ENCODE measurements around the gene ATG4C.
"Not testable (repeated sequence)": the region's sequence is repeated elsewhere in the genome, so short reads cannot be mapped to it uniquely, and the experiment has no call there.

ATG4C gene

DNA sequence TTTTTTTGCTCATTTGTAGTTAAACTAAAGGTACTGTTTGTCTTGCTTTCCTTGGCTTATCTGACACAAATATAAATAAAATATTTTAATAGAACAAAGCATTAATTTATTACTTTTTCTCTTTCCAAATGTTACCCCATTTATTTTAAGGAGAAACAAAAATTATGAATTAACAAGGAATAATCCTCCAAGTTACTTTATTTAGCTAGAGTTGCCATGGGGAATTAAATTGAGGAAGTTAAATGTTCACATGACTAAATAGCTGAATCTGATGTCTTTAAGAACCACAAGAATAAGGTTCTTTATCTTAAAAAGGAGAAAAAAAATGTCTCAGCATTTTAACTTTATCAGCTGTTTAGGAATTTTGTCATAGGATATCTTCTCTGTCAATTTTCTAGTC, 12.3 kb downstream of the ATG4C start:
- Mint-ChIP-seq H3K27ac (no peak overlapping the region), H3K9me3 (no peaks in the 10 kb centered on the region), H3K4me1 (peaks cover 12% of the 10 kb centered on the region), H3K27me3 (no peaks in the 10 kb centered on the region), H3K4me3 (no peak overlapping the region), H3K36me3 (peaks cover 1% of the 10 kb centered on the region)
- CTCF ChIA-PET, result no interaction called here
- no peak for DNase-seq

DNA sequence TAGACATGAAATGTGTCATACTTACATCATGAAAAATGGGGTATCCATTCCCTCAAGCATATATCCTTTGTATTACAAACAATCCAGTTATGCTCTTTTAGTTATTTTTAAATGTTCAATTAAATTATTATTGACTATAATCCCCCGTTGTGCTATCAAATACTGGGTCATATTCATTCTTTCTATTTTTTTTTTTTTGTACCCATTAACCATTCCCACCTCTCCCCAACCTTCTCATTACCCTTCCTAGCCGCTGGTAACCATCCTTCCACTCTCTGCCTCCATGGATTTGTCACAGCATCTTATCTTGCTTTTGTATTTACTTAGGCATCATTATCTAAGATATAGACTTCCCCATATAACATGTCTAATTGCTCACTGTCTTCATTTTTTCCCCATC, 15.8 kb downstream of the ATG4C start:
- CTCF ChIA-PET, result no interaction called here
- Mint-ChIP-seq H3K36me3 (no peaks in the 10 kb centered on the region), H3K4me3 (no peak overlapping the region), H3K4me1 (peaks cover 15% of the 10 kb centered on the region), H3K27me3 (no peaks in the 10 kb centered on the region), H3K9me3 (no peaks in the 10 kb centered on the region), H3K27ac (no peak overlapping the region)
- DNase-seq, result no peak

DNA sequence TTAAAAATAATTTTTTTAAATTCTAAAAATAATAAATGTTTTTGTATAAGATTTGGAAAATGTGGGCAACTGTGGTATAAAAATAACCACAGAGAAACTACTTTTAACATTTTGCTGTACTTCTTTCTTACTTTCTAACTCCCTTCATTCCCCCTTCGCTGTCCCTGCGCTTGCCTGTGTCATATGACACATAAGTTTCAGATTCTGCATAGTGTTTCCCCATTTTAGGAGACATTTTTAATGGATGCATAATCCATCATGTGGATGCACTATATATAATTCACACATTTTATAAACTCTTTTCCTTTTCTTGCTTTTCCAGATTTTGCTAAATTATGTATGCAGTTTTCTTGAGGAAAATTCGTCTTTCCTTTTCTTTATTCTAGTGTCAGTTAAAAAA, 16.3 kb downstream of the ATG4C start:
- CTCF ChIA-PET, result no interaction called here
- DNase-seq, result no peak
- H3K27me3 Mint-ChIP-seq, result no peaks in the 10 kb centered on the region
- no peak overlapping the region for H3K4me3 Mint-ChIP-seq
- no peaks in the 10 kb centered on the region for H3K36me3 Mint-ChIP-seq
- H3K9me3 Mint-ChIP-seq, result no peaks in the 10 kb centered on the region
- H3K27ac Mint-ChIP-seq, result no peak overlapping the region
- peaks cover 15% of the 10 kb centered on the region for H3K4me1 Mint-ChIP-seq

DNA sequence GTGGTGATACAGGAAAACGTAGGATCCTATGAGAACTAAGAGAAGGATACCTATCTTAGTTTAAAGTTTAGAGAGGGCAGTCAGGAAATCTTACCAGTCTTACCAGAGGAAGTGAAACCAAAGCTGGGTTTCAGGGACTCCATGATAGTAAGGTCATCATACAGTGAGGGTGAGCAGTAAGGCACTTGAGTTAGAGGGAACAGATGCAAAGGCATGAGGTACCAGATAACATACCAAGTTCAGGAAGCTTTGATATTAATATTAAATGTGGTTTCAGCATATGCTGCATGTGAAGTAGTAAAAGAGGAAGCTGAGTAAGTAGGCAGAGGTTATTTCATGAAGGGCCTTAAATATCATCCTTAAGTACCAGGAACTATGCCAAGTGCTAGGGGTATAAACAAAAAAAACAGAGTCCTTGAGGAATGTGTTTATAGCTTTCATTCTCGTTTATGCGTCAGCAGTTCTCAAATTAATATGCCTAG, 16.9 kb downstream of the ATG4C start:
- Mint-ChIP-seq H3K9me3 (no peaks in the 10 kb centered on the region), H3K36me3 (no peaks in the 10 kb centered on the region), H3K4me1 (peaks cover 15% of the 10 kb centered on the region), H3K27me3 (no peaks in the 10 kb centered on the region), H3K27ac (no peak overlapping the region), H3K4me3 (no peak overlapping the region)
- no peak for DNase-seq
- CTCF ChIA-PET, result no interaction called here

DNA sequence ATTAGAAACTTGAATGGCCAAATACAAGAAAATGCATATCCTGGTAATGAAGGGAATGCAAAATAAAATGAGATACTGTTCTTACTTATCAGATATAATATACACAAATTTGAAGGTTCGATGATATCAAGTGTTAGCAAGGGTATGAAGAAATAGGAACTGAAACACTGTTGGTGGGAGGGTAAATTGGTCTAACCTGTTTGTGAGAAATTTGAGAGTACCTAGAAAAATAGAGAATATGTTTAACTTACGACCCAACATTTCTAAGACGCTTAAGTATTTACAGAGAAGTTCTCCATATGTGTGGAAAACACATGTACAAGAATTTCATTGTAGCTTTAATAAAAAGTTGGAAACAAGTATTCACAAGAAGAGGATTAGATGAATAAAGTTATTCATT, 25.9 kb downstream of the ATG4C start:
- Mint-ChIP-seq H3K27ac (no peak overlapping the region), H3K4me3 (no peak overlapping the region), H3K4me1 (peaks cover 3% of the 10 kb centered on the region), H3K36me3 (peaks cover 19% of the 10 kb centered on the region), H3K27me3 (no peaks in the 10 kb centered on the region), H3K9me3 (no peaks in the 10 kb centered on the region)
- CTCF ChIA-PET, result no interaction called here
- no peak for DNase-seq

DNA sequence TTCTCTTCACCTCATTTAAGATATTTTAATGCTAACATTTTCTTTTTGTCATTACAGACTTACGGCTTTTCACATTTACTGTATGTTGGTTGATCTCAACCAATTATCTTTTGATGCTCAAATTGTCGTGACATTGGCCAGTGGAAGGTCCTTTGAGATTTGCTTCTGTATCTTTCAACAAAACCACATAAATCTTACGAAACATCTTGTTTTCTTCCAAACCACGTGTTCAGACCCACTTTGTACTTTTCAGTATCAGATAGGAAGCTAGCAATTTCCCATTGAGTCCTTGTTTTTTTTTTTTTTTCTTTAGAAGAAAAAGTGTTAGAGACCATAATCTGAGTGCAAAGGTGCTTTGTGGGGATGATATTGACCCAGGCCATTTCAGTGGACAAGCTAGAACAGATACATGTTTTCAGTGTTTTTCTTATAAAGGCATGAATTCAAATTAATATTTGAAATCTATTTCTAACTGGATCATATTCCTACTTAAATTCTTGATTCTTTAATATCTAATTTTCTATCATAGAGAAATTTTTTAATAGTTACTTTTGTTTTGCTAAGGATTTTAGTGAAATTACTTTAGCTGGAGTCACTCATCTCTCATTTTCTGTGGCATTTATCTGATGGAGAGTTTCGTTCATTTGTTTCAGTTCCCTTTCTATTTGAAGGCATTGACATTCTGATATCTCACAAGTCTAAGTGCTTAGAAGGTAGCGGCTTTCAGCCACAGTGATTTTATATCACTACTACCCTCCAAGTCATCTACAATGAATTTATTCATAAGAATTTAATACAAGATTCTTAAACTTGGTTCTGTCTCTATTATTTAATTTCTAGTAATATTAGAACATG, 26.7 kb downstream of the ATG4C start:
- no peaks in the 10 kb centered on the region for H3K9me3 Mint-ChIP-seq
- H3K27ac Mint-ChIP-seq, result no peak overlapping the region
- H3K4me3 Mint-ChIP-seq, result no peak overlapping the region
- CTCF ChIA-PET, result no interaction called here
- H3K27me3 Mint-ChIP-seq, result no peaks in the 10 kb centered on the region
- DNase-seq, result no peak
- peaks cover 3% of the 10 kb centered on the region for H3K4me1 Mint-ChIP-seq
- H3K36me3 Mint-ChIP-seq, result peaks cover 19% of the 10 kb centered on the region

DNA sequence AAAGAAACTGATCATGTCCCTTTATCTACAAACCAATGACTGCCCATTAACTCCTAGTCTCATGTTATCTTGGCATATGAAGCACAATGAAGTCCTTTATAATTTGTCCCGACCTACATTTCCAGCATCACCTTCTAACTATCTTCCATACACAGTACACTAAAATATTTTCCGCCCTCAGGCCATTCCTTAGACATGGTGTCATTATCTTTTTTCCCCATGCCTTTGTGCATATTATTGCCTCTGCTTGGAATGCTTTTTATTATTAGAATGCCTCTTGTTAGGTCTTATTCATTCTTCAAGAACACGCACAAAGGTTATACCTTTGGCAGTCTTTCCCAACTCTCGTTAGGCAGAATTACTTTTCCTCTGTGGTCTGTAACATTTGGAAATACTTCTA, 39.6 kb downstream of the ATG4C start:
- H3K36me3 Mint-ChIP-seq, result peaks cover 3% of the 10 kb centered on the region
- DNase-seq, result no peak
- H3K9me3 Mint-ChIP-seq, result no peaks in the 10 kb centered on the region
- CTCF ChIA-PET, result interaction anchor here (0.7 kb wide), 1 partner anchor 317 kb away, joined by 3 read pairs; no protein-coding TSS in a partner anchor
- H3K27me3 Mint-ChIP-seq, result no peaks in the 10 kb centered on the region
- no peak overlapping the region for H3K27ac Mint-ChIP-seq
- no peak overlapping the region for H3K4me3 Mint-ChIP-seq
- no peaks in the 10 kb centered on the region for H3K4me1 Mint-ChIP-seq

DNA sequence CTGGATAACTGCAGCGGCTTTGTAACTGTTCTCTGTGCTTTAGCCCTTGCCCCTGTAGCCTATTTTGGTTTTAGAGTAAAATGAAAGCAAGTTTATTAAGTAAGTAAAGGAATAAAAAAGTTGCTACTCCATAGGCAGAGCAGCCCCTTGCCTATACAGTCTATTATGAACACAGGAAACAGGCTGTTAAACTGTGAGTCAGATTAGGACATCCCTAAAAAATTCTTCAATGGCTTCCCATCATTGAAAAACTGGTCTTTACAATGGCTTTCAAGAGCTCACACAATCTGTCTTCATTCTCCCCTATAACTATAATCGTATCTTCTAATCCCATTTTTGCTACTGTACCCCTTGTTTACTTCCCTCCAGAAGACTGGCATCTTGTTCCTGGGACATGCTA, 43.0 kb downstream of the ATG4C start:
- H3K4me3 Mint-ChIP-seq, result no peak overlapping the region
- no peak for DNase-seq
- no peaks in the 10 kb centered on the region for H3K27me3 Mint-ChIP-seq
- CTCF ChIA-PET, result no interaction called here
- H3K36me3 Mint-ChIP-seq, result peaks cover 3% of the 10 kb centered on the region
- H3K9me3 Mint-ChIP-seq, result no peaks in the 10 kb centered on the region
- H3K4me1 Mint-ChIP-seq, result no peaks in the 10 kb centered on the region
- no peak overlapping the region for H3K27ac Mint-ChIP-seq

DNA sequence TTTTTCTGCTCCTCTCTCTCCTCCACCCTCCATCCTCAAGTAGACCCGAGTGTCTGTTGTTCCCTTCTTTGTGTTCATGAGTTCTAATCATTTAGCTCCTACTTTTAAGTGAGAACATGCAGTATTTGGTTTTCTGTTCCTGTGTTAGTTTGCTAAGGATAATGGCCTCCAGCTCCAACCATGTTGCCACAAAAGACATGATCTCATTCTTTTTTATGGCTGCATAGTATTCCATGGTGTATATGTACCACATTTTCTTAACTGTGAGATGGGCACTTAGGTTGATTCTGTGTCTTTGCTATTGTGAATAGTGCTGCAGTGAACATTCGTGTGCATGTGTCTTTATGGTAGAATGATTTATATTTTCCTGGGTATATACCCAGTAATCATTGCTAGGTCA, 43.9 kb downstream of the ATG4C start:
- DNase-seq, H3K27ac Mint-ChIP-seq, H3K9me3 Mint-ChIP-seq, H3K4me1 Mint-ChIP-seq, H3K36me3 Mint-ChIP-seq, CTCF ChIA-PET, H3K27me3 Mint-ChIP-seq, H3K4me3 Mint-ChIP-seq: not testable (repeated sequence)

DNA sequence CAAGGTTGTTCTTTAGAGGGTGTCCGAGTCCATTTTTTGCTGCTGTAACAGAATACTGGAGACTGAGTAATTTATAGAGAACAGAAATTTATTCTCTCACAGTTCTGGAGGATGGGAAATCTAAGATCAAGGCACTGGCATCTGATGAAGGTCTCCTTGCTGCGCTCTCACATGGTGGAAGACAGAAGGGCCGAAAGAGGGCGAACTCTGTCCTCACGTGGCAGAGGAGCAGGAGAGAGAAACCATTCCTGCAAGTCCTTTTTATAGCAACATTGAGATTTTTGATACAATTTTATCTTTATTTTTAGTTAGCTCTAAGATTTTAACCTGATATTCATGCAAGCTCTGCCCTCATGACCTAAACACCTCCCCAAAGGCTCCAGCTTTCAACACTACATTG, 48.3 kb downstream of the ATG4C start:
- H3K27me3 Mint-ChIP-seq, result no peaks in the 10 kb centered on the region
- CTCF ChIA-PET, result no interaction called here
- H3K9me3 Mint-ChIP-seq, result no peaks in the 10 kb centered on the region
- H3K4me1 Mint-ChIP-seq, result no peaks in the 10 kb centered on the region
- H3K27ac Mint-ChIP-seq, result no peak overlapping the region
- H3K36me3 Mint-ChIP-seq, result no peaks in the 10 kb centered on the region
- H3K4me3 Mint-ChIP-seq, result no peak overlapping the region
- no peak for DNase-seq

DNA sequence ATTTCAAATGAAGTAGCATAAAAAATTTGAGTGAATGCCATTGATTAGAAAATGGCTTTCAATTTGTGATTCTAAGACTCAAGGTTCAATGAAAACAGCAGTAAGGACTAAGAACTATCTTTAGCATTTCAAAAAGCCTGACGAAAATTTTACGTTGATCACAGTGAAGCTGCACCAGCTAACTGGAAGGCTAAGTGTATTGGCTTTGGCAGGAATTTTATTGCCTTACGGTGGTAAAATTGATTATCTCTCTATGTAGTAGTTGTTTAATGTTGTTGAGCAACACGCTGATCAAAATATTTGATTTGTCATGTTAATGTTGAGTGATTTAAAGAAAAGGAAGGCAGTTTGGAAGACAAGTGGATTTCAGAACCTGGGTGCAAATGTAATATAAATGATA, 49.6 kb downstream of the ATG4C start:
- Mint-ChIP-seq H3K4me1 (no peaks in the 10 kb centered on the region), H3K9me3 (no peaks in the 10 kb centered on the region), H3K4me3 (no peak overlapping the region), H3K27ac (no peak overlapping the region), H3K36me3 (no peaks in the 10 kb centered on the region), H3K27me3 (no peaks in the 10 kb centered on the region)
- CTCF ChIA-PET, result no interaction called here
- no peak for DNase-seq

DNA sequence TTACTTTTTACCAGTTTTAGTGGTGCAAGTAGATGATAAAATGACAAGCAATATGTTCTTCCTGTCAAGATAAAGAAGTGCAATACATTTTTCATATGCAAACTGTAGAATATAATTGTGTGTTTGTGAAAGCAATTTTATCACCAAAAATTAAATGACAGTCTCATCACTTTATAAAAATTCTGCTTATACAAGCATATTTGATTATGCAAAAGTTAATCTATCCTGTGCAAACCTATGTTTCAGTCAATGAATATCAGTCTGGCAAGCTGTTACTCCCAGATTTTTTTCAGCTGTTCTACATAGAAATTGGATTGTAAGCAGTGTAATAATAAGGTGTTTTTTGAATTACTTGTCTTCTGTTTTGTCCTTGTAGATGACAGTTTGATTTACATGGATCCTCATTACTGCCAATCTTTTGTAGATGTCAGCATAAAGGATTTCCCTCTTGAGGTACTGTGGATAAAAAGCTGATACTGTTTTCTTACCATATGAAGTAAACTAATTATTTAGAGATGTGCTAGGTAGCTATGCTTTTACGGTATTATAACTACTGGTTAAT, 50.5 kb downstream of the ATG4C start:
- CTCF ChIA-PET, result no interaction called here
- Mint-ChIP-seq H3K27me3 (no peaks in the 10 kb centered on the region), H3K4me1 (no peaks in the 10 kb centered on the region), H3K36me3 (no peaks in the 10 kb centered on the region), H3K4me3 (no peak overlapping the region), H3K27ac (no peak overlapping the region), H3K9me3 (no peaks in the 10 kb centered on the region)
- no peak for DNase-seq

DNA sequence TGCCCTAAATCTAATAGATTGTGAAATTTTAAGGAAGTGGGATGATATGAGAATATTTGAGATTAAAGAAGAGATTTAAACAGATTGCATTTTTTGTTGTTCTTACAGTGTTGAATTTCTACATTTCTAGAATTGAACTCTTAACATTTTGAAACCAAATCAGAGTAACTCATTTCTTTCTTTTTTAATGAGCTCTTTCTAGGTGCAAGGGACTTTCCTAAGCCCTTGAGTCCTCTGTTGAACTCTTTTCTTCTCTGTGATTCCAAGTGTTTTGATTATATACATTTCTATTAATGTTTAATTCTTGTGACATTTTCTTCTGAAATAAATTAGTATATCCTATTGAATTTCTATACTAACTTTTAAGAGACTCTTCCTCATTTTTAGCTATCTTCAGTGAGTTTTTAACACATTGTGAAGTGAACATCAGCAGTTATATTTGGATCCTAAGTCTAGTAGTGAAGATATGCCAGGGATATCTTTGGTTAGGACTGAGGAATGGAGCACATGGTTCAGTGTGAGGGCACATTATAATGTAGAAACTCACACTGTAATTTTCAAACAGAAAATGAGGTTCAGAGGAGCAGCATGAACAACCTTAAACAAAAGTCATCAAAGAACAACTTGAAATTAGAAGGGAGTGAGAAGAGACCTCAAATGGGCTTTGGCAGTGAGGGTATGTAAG, 53.1 kb downstream of the ATG4C start:
- no peak for DNase-seq
- CTCF ChIA-PET, result no interaction called here
- H3K36me3 Mint-ChIP-seq, result no peaks in the 10 kb centered on the region
- H3K4me3 Mint-ChIP-seq, result no peak overlapping the region
- no peaks in the 10 kb centered on the region for H3K9me3 Mint-ChIP-seq
- H3K27ac Mint-ChIP-seq, result no peak overlapping the region
- no peaks in the 10 kb centered on the region for H3K27me3 Mint-ChIP-seq
- H3K4me1 Mint-ChIP-seq, result no peaks in the 10 kb centered on the region

DNA sequence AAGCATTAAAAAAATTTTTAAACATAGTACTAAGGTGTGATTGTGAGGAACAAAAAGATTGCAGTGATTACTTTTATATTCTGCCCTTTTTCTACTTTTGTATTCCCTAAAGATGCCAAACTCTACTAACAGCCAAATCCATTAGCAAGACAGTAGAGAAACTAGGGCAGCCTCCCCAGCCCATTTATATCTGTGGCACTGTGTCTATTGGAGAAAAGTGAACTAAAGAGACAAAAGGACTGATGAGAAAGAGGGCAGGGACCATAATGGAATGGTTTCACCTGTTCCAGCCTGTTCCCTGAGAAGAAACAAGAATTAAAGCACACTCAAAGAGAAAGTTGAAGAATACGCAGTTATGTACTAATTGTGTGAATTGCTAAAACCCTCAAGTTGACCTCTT, 56.6 kb downstream of the ATG4C start:
- no peaks in the 10 kb centered on the region for H3K4me1 Mint-ChIP-seq
- CTCF ChIA-PET, result interaction anchor here (0.7 to 1.7 kb wide), 3 partner anchors 20 to 61 kb away, joined by 3 to 4 read pairs (median 3); no protein-coding TSS in a partner anchor
- H3K27ac Mint-ChIP-seq, result no peak overlapping the region
- H3K27me3 Mint-ChIP-seq, result no peaks in the 10 kb centered on the region
- DNase-seq, result no peak
- no peak overlapping the region for H3K4me3 Mint-ChIP-seq
- H3K36me3 Mint-ChIP-seq, result no peaks in the 10 kb centered on the region
- no peaks in the 10 kb centered on the region for H3K9me3 Mint-ChIP-seq

All from activated naive CD4-positive, alpha-beta T cell treated with anti-CD3 and anti-CD28 coated beads, Interleukin-2, amount 10 ng/mL, durations not matched to agents 7 days and 5 days (primary cell).